ENCODE measurements around the gene SCAMP1. TPM values are rescaled to one million over a fixed set of nuclear protein-coding genes. Genes with fewer than 3 reads are reported as not detected.

SCAMP1 gene
- polyA plus RNA-seq, 1 of the 3 experiments (the other 2 are of a cell fraction), result 11.5 TPM

GRCh38 chr5:78458843-78459242 is 98.4 kb downstream of the SCAMP1 start (continued):
- TF ChIP-seq NRF1 (IDR thresholded peaks at IDR 0.05; ENCODE audit: low read depth, low read length) (no peak), GABPA (IDR thresholded peaks at IDR 0.05; ENCODE audit: low read depth) (no peak), ELF1 (IDR thresholded peaks at IDR 0.05) (no peak)

- Histone ChIP-seq H3K27ac (ENCODE audit: low read depth in 2 of 2, low read length in 1 of 2) (no peak overlapping the region), H3K79me2 (ENCODE audit: insufficient read depth) (no peaks in the 10 kb centered on the region), H4K20me1 (ENCODE audit: insufficient read depth) (no peaks in the 10 kb centered on the region), H3K9me3 (no peaks in the 10 kb centered on the region), H3K4me2 (no peak overlapping the region), H3K27me3 (ENCODE audit: insufficient read depth) (no peaks in the 10 kb centered on the region), H2AFZ (ENCODE audit: low read depth) (no peak overlapping the region), H3K36me3 (replicated peaks in 1 of 2; ENCODE audit: control insufficient read depth in 1 of 2, insufficient read depth in 2 of 2, low read length in 1 of 2) (peaks cover 11 to 20% of the 10 kb centered on the region in 2 experiments), H3F3A (replicated peaks; ENCODE audit: insufficient read depth) (no peaks in the 10 kb centered on the region), H3K4me3 (ENCODE audit: low read depth in 2 of 2, low read length in 1 of 2) (no peak overlapping the region), H3K9me2 (no peaks in the 10 kb centered on the region), H3K9ac (no peak overlapping the region), H3K4me1 (ENCODE audit: control insufficient read depth in 1 of 2, insufficient read depth in 2 of 2, low read depth in 1 of 2, low read length in 1 of 2) (no peaks in the 10 kb centered on the region; a peak in 1 of 4 replicates)
- TF ChIP-seq MXI1 (IDR thresholded peaks at IDR 0.05; ENCODE audit: low read depth, low read length), result no peak
- ChIA-PET CTCF (interaction anchor here (0.7 to 2.5 kb wide), 27 partner anchors 9 to 557 kb away, joined by 3 to 17 read pairs (median 5); no protein-coding TSS in a partner anchor), POLR2A (no interaction called here)
- WGBS (ENCODE audit: low lambda C conversion rate), result 97% methylated on average over 1 of the region's 1 CpG
- DNase-seq, result no peak
Observed at GRCh38 chr5:78467140-78467539, 106.7 kb downstream of the SCAMP1 start.

- WGBS (ENCODE audit: low lambda C conversion rate), result 37% methylated on average over 3 of the region's 3 CpGs
Observed at GRCh38 chr5:78467752-78468357, 107.4 kb downstream of the SCAMP1 start.

More at GRCh38 chr5:78467752-78468357, 107.4 kb downstream of the SCAMP1 start:
- TF ChIP-seq CTCF (IDR thresholded peaks at IDR 0.05) (peak; percentile 86), TEAD4 (IDR thresholded peaks at IDR 0.05; ENCODE audit: borderline replicate concordance, insufficient read depth) (no peak), FOXJ3 (CRISPR knock-in tag; IDR thresholded peaks at IDR 0.05) (no peak), YY1 (IDR thresholded peaks at IDR 0.05; ENCODE audit: low read depth) (no peak), GATA2 (CRISPR knock-in tag; IDR thresholded peaks at IDR 0.05) (no peak), MAX (IDR thresholded peaks at IDR 0.05; ENCODE audit: low read depth) (no peak), RAD21 (IDR thresholded peaks at IDR 0.05; ENCODE audit: low read length) (peak; percentile 73), SMC3 (IDR thresholded peaks at IDR 0.05; ENCODE audit: low read depth, low read length) (peak; percentile 59), GABPA (IDR thresholded peaks at IDR 0.05; ENCODE audit: low read depth) (no peak)
- no peaks in the 10 kb centered on the region for H3F3A ChIP-seq (replicated peaks; ENCODE audit: insufficient read depth)
- H3K4me1 ChIP-seq (ENCODE audit: control insufficient read depth in 1 of 2, insufficient read depth in 2 of 2, low read depth in 1 of 2, low read length in 1 of 2), result no peaks in the 10 kb centered on the region; a peak in 1 of 4 replicates
- peak; percentile 36 for DNase-seq
- H4K20me1 ChIP-seq (ENCODE audit: insufficient read depth), result no peaks in the 10 kb centered on the region
- POLR2A ChIA-PET, result no interaction called here
- no peaks in the 10 kb centered on the region for H3K9me3 ChIP-seq
- CTCF ChIA-PET, result interaction anchor here (0.6 to 2.5 kb wide), 40 partner anchors 9 to 556 kb away, joined by 3 to 17 read pairs (median 4); no protein-coding TSS in a partner anchor
- H3K4me2 ChIP-seq, result no peak overlapping the region
- no peak overlapping the region for H3K27ac ChIP-seq (ENCODE audit: low read depth in 2 of 2, low read length in 1 of 2)
- no peaks in the 10 kb centered on the region for H3K9me2 ChIP-seq
- no peak overlapping the region for H3K9ac ChIP-seq
- no peak overlapping the region for H2AFZ ChIP-seq (ENCODE audit: low read depth)
- H3K79me2 ChIP-seq (ENCODE audit: insufficient read depth), result no peaks in the 10 kb centered on the region
- no peaks in the 10 kb centered on the region for H3K27me3 ChIP-seq (ENCODE audit: insufficient read depth)
- H3K36me3 ChIP-seq (replicated peaks in 1 of 2; ENCODE audit: control insufficient read depth in 1 of 2, insufficient read depth in 2 of 2, low read length in 1 of 2), result peaks cover 11 to 20% of the 10 kb centered on the region in 2 experiments
- no peak overlapping the region; a peak in 1 of 4 replicates for H3K4me3 ChIP-seq (ENCODE audit: low read depth in 2 of 2, low read length in 1 of 2)
